Inflammatory macrophage treated with lipopolysaccharide for 4 hours (primary cell): ENCODE results near the gene SOD3.

ENCODE experiments used
- DNase-seq: peaks from one replicate; pipeline ENCODE4 v3.0.0-alpha.2; 2020

The SOD3 gene

DNA sequence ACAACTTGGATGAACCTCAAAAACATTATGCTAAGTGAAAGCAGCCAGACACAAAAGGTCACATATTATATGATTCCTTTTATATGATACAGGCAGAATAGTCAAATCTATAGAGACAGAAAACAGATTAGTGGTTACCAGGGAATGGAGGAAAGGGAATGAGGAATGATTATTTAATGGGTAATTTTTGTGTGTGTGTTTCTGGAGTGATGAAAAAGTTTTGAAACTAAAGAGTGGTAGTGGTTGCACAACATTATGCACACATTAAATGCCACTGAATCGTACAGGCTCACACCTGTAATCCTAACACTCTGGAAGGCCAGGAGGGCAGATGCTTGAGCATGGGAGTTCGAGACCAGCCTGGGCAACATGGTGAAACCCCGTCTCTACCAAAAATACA, 19.6 kb upstream of the SOD3 start:
- DNase-seq, result no peak

DNA sequence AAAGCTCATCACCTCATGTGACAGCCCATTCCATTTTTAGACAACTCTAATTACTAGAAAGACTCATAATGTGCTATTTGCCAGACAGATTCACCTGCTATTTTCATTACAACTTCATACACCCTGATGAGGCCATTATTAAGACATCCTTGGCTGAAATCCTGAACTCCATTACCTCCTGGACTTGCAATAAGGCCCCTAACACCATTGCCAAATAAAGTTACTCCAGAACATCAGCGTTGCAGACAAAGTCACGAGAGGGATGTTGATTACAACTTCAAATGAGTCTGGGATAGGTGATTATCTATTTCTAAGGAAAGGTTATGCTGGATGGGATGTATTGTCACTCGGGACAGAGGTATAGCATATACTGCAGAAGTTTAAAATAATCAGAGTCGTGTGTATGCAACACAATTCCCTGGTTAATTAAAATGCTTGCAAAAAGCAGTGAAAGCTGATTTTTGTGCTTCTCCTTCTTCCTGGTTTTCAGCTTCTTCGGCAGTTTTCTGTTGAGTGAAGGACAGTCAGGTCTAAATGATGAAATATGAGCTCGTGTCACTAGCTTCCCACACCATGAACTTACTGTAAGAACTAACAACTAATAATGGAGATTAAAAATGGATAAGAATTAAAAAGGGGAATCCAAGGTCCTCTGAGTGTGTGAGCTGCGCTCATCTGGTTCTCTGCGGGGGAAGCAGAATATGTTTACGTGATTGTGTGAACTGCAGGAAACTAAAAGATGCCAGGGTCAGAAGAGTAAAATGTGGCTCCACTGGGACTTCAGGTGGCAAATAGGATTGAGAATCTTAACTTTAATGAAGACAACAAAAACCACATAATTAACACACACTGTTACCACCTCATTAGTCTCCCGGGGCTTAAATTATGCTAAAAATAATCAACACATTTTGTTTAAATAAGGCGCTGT, 17.6 kb upstream of the SOD3 start:
- peak; percentile 19 for DNase-seq

DNA sequence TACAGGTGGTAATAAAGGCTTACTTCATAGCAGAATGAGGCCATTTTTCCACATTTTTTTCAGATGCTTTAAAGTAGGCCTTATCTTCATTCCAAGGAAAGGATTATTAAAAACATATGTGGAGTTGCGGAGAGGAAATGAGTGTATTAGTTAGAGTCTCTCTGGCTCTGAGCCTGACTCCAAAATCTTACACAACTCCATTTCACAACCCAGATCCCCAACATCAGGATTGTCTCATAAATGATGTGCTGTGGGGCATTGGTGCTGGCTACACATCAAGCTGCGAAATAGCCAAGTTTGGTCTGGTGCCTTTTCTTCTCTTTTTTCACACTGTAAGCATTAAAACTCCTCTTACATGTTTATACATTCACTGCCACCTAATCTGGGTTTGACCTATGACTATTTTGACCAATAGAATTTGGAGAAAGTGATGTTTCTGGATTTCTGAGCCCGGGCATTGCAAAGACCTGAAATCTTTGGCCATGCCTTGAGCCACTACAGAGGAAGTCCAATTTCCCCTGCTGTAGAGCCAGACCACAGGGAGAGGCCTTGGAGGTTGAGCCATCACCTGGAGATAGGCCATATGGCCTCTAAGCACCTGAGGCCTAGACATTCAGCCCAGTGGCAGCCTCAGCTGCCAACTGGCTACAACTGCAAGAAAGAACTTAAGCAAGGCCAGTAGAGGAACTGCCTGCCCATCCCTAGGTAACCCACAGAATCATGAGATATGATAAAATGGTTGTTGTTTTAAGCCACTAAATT, 16.7 kb upstream of the SOD3 start:
- DNase-seq, result peak; percentile 37

DNA sequence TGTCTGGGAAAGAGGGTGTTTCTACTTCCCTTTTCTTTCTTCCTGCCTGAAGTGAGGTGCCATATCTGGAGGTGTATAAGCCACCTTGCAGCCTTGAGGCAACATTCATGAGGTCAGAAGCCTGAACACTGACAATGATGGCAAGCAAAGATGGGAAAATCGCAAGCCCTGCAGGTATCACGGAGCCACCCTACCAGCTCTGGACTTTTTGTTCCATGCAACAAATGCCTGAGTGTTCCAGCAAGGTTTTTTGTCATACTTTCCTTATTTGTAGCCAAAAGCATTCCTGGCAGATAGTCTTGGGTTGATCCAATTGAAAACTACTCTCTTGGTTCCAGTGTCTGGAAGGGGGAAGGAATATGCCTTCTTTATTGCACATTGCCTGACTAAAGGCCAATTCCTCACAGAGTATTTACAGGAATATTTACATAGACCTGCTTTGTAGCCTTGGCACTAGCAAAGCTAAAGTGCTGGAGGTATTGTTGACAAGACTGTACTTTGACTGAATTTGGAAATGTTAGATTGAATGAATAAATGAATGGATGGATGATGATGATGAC, 14.4 kb upstream of the SOD3 start:
- DNase-seq, result no peak

DNA sequence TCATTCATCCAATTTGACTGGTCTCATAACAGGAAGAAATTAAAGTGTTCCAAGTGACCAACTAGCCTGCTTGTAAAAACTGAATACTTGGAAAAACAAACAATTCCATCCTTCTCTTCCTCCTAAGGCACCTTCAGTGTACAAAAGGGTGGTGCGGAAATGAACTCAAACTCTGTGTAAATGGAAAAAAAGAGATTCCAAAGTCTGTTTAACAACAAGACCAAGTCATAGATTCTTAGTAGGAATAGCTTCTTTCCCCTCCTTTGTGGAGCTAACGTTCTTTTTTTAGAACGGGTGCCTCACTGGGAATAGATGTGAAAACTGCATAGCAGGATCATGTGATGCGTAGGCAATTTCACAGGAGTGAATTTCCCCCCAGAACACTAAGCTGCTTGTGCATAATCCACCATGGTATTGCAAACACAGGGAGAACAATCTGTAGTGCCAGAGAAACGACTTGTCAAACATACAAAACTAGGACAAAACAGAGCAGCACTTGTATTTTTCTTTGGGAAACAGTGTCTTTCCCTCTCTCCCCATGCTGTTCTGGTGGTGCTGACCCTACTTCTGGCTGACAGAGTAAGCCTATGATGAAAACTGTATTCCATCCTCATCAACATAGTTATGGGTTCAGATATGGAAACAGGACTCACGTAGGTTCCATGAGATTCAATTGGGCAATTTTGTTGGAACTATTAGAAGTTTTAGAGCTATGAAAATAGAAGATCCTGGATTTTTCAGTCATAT, 13.2 kb upstream of the SOD3 start:
- DNase-seq, result no peak

DNA sequence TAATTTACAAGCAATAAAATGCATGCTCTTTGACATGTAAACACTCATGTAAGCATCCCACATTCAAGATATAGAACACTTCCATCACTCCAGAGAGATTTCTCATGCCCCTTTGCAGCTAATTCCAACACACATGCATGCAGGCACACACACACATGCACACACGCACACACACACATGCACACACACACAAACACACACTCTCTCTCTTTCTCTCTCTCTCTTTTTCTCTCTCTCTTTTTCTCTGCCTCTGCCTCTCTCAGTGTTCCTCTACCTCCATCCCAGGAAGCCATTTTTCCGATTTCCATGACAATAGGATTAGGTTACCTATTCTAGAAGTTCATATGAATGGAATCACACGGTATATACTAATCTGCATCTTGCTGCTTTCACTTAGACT, 11.9 kb upstream of the SOD3 start:
- no peak for DNase-seq

DNA sequence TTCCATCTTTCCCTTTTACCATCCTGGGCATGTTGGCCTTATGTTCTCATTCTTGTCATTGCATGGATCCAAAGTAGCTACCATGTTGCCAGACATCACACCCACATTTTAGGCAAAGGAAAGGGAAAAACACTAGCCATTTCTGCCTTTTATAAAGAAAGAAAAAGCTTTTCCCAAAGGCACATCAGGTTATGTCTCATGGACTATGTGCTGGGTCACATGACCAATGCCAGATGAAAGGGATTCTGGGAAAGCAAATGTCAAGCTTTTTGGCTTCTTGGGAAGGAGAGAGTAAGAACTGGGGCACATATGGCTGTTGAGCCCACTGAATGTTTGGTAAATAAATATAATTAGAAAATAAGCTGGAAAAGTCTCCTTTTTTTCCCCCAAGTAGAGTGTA, 4.3 kb upstream of the SOD3 start:
- no peak for DNase-seq

DNA sequence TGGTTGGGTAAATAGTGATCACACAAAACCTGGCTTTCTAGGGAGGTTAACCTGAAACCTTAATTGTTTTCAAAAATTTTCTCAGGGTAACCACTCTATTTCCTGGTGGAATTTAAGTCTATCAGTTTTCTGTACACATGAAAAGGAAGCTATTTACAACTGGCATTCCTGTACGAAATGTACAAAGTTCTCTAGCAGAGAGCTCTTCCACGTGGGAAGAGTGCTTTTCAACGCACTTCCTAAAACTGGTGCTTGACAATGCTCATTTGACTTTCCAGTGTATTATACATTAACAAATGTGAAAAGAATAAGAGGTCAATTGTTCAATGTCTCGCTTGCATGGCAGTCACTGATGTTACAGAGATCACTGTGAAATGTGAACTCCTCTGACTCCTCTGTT, 2.8 kb upstream of the SOD3 start:
- no peak for DNase-seq

DNA sequence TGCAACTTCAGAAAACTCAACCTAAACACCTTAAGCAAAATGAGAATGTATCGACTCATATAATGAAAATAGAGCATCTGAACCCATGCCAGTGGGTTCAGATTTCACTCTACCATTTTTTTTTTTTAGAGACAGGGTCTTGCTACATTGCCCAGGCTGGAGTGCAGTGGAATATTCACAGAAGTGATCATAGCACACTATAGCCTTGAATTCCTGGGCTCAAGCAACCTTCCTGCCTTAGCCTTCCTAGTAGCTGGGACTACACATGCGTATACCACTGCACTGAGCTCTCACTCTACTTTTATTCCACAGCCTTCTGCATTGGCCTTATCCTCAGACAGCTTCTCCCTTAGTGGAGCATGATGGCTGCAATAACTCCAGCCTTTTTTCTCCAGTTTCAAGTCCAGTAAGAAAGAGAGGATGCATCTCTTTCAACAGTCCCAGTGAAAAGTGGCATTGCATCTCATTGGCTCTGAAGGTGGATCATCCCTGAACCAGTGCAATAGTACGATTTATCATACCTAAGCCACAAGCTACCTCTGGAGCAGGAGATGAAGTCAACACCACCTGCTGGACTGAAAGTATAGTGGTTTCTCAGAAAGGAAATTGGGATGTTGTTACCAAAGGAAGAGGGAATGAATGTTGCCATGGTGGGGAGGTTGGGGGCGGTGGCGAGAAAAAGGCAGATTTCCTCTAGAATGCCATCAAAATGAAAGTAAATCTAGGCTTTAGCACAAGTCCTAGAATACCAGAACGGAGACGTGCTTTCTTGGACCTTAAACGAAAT, 2.0 kb upstream of the SOD3 start:
- DNase-seq, result peak; percentile 40

DNA sequence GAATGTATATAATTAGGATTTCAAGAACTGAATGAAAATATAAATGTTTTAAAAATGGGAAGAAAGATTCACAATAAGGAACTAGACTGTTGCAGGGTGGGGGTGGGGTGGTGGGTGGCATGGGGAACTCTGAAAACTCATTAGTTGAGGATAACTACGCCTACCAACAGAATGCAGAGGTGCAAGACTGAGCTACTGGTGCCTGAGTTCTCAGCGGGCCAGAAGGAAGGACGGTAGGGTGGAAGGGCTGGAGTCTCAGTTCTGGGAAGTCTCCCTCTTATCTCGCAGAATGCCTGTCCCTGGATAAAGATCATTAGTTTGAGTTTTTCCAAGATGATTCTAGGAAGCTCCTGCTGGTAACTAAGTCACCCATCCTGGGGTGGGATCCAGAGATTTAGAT, 1.3 kb upstream of the SOD3 start:
- peak; percentile 36 for DNase-seq

DNA sequence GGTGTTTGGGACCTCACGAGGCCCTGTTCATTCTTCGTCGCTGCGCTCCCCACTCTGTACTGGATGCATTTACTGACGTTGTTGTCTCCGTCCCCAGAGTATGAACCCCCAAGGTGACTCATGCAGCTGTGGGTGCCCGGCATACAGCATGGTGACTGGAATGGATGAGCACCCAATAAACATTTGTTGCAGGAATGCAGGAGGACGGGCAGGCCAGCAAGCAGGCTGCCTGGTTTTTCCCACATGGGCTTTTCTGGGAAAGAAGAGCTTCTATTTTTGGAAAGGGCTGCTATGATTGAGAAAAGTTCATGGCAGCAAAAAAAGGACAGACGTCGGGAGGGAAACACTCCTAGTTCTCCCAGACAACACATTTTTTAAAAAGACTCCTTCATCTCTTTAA, 893 bp upstream of the SOD3 start:
- DNase-seq, result no peak

DNA sequence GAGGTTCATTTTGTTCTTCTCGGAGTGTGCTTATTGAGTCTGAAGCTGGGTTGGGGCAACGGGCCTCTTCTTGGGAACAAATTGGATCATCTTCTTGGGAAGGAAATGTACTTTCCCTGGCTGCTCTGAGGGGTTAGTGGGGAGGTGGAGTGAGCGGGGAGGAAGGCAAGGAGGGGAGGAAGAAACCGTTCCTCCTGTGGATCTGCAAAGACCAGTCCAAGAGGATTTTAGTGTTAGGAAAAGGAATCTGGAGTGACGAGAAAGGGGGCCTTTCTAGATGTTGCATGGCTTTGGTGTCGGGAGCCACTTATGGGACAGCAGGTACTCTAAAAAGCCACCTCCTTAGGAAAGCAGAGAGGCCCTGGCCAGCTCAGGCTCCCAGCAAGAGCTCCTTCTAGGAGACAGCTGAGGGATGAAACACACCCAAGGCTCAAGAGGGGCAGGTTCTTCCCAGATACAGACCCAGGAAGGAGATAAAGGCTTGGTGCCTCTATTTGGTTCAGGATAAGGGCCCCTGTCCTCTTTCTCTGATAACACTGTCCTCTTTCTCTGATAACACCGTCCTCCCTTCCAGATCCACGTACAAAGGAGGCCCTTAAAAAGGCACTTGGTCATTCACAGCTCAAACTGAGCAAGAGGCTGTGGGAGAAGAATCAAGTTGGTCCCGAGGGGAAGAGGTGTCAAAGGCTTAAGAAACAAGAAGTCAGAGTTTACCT, 451 bp downstream of the SOD3 start:
- DNase-seq, result no peak

DNA sequence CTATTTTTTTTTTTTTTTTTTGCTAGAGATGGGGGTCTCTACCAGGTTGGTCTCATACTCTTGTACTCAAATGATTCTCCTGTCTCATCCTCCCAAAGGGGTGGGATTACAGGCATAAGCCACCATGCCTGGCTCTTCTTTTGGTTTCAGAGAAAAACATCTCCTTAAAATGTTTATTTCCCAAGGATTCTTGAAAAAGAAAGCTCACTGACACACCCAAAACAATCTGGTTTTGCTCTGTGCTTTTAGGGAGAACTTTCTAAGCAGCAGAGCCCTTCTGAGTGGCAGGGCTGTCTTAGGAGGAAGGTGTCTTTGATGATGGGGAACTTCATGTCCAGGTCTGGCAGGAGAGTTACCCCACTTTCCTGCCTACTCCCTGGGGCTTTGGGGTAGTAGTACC, 1.2 kb downstream of the SOD3 start:
- DNase-seq, result no peak

DNA sequence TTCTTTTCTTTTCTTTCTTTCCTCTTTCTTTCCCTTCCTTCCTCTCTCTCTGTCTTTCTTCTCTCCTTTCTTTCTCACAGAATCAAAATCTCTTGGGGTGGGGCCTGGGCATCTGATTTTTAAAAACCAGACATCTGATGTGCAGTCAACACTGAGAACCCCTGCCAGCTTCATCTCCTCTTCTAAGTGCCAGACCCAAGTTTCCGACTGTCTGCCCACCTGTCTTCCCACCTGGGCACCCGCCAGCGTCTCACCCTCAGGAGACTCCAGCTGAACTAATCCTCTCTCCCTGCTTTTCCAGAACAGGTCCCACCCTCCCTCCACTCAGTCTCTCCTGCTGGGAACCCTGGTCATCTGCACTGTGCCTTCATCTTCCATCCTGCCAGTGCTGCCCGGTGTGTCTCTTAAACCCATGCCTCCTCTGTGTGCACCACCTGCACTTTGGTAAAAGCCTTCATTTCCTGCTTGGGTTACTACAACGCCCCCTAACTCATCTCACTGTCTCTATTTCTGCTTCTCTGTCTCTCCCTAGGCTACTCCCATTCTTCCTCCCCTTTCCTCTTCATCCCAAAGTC, 2.8 kb downstream of the SOD3 start:
- no peak for DNase-seq

DNA sequence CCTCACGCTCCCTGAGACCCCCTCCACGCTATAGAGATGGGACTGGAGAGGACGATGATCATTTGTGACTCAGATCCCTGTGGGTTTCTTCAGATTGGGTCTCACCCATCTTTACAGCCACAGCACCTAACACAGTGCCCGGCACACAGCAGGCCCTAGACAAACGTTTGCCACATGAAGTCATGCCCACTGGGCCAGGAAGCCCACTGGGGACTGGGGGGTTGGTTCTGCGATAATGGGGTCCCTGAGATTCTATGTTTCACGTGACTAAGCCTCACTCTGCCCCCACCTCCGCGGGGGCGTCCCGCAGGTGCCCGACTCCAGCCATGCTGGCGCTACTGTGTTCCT, 3.8 kb downstream of the SOD3 start:
- no peak for DNase-seq

DNA sequence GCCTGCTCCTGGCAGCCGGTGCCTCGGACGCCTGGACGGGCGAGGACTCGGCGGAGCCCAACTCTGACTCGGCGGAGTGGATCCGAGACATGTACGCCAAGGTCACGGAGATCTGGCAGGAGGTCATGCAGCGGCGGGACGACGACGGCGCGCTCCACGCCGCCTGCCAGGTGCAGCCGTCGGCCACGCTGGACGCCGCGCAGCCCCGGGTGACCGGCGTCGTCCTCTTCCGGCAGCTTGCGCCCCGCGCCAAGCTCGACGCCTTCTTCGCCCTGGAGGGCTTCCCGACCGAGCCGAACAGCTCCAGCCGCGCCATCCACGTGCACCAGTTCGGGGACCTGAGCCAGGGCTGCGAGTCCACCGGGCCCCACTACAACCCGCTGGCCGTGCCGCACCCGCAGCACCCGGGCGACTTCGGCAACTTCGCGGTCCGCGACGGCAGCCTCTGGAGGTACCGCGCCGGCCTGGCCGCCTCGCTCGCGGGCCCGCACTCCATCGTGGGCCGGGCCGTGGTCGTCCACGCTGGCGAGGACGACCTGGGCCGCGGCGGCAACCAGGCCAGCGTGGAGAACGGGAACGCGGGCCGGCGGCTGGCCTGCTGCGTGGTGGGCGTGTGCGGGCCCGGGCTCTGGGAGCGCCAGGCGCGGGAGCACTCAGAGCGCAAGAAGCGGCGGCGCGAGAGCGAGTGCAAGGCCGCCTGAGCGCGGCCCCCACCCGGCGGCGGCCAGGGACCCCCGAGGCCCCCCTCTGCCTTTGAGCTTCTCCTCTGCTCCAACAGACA, 4.4 kb downstream of the SOD3 start:
- DNase-seq, result no peak

DNA sequence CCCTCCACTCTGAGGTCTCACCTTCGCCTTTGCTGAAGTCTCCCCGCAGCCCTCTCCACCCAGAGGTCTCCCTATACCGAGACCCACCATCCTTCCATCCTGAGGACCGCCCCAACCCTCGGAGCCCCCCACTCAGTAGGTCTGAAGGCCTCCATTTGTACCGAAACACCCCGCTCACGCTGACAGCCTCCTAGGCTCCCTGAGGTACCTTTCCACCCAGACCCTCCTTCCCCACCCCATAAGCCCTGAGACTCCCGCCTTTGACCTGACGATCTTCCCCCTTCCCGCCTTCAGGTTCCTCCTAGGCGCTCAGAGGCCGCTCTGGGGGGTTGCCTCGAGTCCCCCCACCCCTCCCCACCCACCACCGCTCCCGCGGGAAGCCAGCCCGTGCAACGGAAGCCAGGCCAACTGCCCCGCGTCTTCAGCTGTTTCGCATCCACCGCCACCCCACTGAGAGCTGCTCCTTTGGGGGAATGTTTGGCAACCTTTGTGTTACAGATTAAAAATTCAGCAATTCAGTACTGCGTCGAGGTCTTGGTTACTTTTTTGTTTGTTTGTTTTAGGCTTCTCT, 5.0 kb downstream of the SOD3 start:
- no peak for DNase-seq

DNA sequence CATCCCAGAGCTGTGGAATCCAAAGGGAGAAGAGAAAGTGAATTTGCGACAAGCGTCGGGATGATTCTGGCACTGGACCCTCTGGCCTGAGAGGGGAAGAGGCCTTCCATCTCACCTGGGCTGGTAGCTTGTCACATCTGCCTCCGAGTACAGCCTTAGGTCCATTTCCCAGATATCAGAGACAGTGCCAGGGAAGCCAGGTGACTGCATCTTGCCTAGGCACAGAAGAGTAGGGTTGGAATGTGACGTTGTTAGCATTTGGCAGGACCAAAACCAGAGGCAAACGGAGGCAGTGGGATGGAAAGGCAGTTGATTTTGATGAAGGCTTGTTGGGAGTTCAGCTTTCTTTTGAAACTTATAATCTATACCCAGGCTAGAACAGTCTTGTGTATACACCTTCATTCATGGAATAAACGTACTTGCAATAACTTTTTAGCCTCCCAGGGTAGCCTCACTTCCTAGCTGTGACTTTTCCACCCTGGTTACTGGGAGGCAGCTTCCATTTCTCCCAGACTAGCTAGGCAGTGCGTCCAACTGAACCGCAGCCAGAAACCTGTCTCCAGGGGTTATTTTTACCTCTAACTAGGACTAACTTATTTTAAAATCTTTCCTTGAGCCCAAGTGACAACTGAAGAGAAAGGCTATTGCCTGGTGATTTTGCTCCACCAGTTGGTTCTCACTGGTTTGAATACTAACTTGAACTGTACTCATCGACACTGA, 5.9 kb downstream of the SOD3 start:
- no peak for DNase-seq

DNA sequence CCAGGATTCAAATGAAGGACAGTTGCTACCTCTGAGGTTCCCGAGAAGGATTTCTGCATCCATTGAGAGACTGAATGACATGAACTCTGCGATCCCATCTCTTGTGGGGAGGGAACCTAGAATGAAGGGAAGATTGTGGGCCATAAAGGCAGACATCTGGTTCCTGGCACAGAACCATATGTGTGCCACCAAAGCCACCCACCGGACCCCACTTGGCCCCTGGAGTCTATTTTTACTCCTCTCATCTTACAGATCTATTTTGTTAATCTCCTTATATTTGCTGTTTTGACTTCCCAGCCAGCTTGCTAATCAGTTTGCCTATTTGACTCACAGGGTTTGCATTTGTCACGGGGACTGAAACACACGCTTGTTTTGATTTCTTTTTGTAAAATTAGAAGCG, 7.3 kb downstream of the SOD3 start:
- DNase-seq, result no peak

DNA sequence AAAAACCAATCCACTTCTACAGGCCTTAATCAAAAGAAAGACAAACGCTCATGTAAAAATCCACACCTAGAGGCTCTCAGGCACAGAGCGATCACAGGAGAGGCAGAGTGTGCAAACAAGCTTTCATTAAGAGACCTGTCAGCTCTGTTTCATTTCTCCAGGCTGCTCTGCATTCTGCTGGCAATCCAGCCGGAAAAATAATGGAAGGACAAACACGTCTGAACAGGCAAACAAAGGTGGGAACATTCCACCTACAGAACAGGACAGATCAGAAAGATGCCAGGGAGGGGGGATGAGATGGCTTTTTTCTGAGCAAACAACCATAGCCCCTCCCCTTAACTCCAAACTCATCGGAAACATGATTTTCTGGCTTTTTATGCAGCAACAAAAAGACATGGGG, 9.7 kb downstream of the SOD3 start:
- no peak for DNase-seq
